Activated CD8-positive, alpha-beta memory T cell treated with anti-CD3 and anti-CD28 coated beads, Interleukin-2, amount 10 ng/mL, durations not matched to agents 7 days and 5 days (primary cell): ENCODE results near the gene CYB5R4. TPM values are rescaled to one million over a fixed set of nuclear protein-coding genes. Genes with fewer than 3 reads are reported as not detected.

ENCODE experiments used
- ATAC-seq: fragments of 150-1000 bp; cut with Tn5 transposase; one replicate; pipeline ENCODE4 v1.10.0; 2021; ENCODE audit warnings: moderate library complexity
- CTCF ChIA-PET: fragments of 350-600 bp; sonication (Branson Sonifier 250); formaldehyde crosslinking; loops from one replicate; lab custom pipeline; 2021; ENCODE audit warnings: antibody characterized with exemption; lab: Charles Lee
- DNase-seq: peaks from one replicate; pipeline ENCODE4 v3.0.0-alpha.2; 2020
- H3K27ac Mint-ChIP-seq: one replicate; pipeline ENCODE4 v1.8.0; 2021; ENCODE audit warnings: mild to moderate bottlenecking, mixed read lengths
- H3K27me3 Mint-ChIP-seq: one replicate; pipeline ENCODE4 v1.8.0; 2021; ENCODE audit warnings: mixed read lengths
- H3K36me3 Mint-ChIP-seq: one replicate; pipeline ENCODE4 v1.8.0; 2021; ENCODE audit warnings: mild to moderate bottlenecking, mixed read lengths
- H3K4me1 Mint-ChIP-seq: one replicate; pipeline ENCODE4 v1.8.0; 2021; ENCODE audit warnings: mixed read lengths
- H3K4me3 Mint-ChIP-seq: one replicate; pipeline ENCODE4 v1.8.0; 2021; ENCODE audit warnings: mild to moderate bottlenecking, moderate library complexity, mixed read lengths
- H3K9me3 Mint-ChIP-seq: one replicate; pipeline ENCODE4 v1.8.0; 2022; ENCODE audit warnings: low read depth, mixed read lengths
- total RNA-seq, 2 experiments: library from RNA; stranded (reverse); gene quantifications; one replicate each; pipeline ENCODE4 v1.2.3, GENCODE V29; 2021

The CYB5R4 gene
- total RNA-seq, 2 experiments from 2014 or later = 31.0 to 35.4 TPM

DNA sequence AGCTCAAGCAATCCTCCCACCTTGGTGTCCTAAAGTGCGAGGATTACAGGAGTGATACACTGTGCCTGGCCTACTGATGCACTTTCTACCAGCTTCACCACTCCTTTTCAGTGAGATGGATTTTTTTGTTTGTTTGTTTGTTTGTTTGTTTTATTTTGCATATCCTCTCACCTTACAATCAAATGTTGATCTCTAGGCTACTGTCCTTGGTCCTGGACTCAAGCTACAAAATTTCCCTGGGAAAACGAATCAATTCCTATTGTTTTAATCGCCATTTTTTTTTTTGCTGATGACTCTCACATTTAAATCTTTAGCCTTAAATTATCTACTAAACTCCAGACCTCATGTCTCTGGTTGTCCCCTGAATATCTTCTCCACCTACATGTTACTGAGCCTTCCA, 9.9 kb upstream of the CYB5R4 start:
- no peaks in the 10 kb centered on the region for H3K9me3 Mint-ChIP-seq
- H3K27me3 Mint-ChIP-seq = peaks cover 63% of the 10 kb centered on the region
- DNase-seq = no peak

DNA sequence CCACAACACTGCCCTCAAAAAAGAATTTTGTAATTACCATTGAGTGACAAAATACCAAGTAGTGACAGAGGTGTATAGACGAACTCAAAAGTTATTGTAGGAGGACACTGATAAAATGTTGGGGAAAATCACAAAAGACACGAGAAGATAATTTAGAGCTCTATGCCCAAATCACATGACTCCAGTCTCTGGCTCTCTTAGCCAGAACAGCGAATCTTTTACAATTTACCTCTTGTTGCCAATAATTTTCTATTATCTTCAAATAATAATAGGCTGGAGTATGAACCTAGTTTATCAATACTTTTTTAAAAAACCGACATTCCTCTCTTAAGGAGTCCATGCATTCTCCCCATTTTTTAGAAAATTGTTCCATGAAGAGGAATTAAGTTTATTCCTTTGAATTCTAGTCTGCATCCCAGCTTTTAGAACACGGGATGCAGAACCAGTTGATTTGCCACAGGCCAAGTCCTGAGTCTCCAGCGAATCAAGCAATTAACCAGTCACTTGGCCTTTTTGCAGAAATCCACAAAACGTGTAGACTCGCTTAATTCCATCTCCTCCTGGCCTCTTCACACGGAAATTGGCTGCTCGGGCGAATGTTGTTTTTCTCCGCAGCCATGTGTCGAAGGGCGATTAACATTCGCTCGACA, 6.8 kb upstream of the CYB5R4 start:
- Mint-ChIP-seq H3K9me3 (no peaks in the 10 kb centered on the region), H3K27ac (no peak overlapping the region), H3K36me3 (peaks cover 2% of the 10 kb centered on the region), H3K27me3 (peaks cover 72% of the 10 kb centered on the region), H3K4me3 (peak overlapping the region; percentile 15), H3K4me1 (peaks cover 16% of the 10 kb centered on the region)
- ATAC-seq = no peak
- CTCF ChIA-PET = no interaction called here
- no peak for DNase-seq

More for the DNA sequence above, 9.9 kb upstream of the CYB5R4 start:
- H3K27ac Mint-ChIP-seq = no peak overlapping the region
- no peak overlapping the region for H3K4me3 Mint-ChIP-seq
- CTCF ChIA-PET = no interaction called here
- peaks cover 16% of the 10 kb centered on the region for H3K4me1 Mint-ChIP-seq
- ATAC-seq = no peak
- peaks cover 2% of the 10 kb centered on the region for H3K36me3 Mint-ChIP-seq

DNA sequence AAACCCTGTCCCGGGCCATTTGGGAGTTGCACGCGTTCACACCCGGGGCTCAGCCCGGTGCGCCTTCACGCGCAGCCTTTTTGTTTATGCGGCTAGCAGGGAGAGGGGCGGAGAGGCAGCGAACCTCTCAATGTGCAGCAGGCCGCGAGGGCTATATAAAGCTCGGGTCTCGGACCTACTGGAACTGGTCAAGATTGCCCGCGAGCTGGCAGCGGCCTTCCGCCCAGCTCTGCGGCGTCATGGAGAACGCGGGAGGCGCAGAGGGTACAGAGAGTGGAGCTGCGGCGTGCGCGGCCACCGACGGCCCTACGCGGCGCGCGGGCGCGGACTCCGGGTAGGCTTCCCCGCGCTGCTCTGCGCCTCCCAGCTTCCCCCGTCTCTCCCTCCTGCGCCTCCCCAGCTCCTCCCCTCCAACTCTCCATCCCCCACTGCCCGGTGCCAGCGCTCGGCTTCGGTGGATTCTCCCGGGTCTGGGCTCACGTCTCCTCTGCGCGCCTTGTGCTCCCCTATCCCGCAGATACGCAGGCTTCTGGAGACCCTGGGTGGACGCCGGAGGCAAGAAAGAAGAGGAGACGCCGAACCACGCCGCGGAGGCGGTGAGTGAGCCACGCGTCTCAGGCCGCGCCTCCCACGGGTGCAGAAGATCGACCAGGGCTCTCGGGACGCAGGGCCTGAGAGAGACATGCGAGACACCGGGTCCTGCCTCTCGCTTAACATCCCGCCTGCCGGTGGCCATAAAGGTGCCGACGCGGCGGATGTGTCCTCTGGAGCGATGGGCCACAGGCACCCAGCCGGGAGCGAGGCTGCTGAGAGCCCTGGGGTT, 6.1 kb upstream of the CYB5R4 start, which contains the start of gene RIPPLY2:
Gene RIPPLY2 (plus strand): TSS at position 183 of the 823 bp plus-strand sequence. CDS start 57 bp downstream, at position 240.
- Mint-ChIP-seq H3K27ac (no peak within 1 kb of the TSS), H3K4me1 (peaks cover 16% of the 10 kb centered on the region), H3K27me3 (peaks cover 71% of the 10 kb centered on the region), H3K4me3 (peak within 1 kb of the TSS; percentile 38), H3K9me3 (no peaks in the 10 kb centered on the region), H3K36me3 (peaks cover 2% of the 10 kb centered on the region)
- ATAC-seq = peak; percentile 49
- CTCF ChIA-PET = no interaction called here
- DNase-seq = no peak

DNA sequence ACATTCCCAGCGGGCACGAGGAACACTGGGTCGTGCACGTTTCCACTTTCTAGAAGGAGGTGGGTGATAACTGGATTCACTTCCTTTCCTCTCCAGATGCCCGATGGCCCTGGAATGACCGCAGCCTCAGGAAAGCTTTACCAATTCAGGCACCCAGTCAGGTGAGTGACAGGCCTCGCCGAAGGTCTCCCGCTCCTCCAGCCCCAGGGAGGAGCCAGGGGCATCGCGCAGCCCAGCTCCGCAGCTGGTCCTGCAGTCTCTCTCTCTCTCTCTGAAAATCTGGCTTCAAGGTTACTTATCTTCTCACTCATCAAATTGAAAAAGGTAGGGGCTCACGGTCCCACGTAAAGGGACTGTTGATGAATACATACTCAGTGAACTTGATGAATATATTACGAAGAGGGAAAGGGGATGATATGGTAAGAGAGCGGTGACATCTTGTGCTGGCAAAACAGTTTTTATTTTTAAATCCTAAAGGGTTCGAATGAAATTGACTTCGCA, 5.4 kb upstream of the CYB5R4 start:
- Mint-ChIP-seq H3K4me1 (peaks cover 20% of the 10 kb centered on the region), H3K4me3 (peak overlapping the region; percentile 9), H3K9me3 (no peaks in the 10 kb centered on the region), H3K36me3 (peaks cover 2% of the 10 kb centered on the region), H3K27me3 (peaks cover 65% of the 10 kb centered on the region), H3K27ac (no peak overlapping the region)
- CTCF ChIA-PET = no interaction called here
- ATAC-seq (no peak), DNase-seq (no peak)

DNA sequence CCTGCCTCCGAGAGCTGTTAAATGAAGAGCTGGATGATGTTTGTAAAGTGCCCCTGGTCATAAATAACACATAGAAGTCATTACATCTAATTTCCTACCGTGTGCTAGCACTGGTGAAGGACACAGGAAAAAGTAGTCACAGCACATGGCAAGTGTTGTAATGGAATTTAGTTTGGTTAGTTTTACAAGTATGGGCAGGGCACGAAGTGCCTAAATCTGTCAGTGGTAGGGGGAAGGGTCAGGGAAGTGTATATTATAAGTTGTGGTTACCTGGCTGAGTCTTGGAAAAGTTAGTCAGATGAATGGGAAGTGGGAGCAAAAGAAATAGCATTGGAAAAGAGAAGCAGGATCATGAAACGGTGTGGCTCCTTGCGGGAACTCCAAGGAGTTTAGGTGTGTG, 4.7 kb upstream of the CYB5R4 start:
- Mint-ChIP-seq H3K4me3 (no peak overlapping the region), H3K36me3 (peaks cover 2% of the 10 kb centered on the region), H3K4me1 (peaks cover 23% of the 10 kb centered on the region), H3K9me3 (no peaks in the 10 kb centered on the region), H3K27ac (no peak overlapping the region), H3K27me3 (peaks cover 63% of the 10 kb centered on the region)
- CTCF ChIA-PET = no interaction called here
- DNase-seq (no peak), ATAC-seq (no peak)

DNA sequence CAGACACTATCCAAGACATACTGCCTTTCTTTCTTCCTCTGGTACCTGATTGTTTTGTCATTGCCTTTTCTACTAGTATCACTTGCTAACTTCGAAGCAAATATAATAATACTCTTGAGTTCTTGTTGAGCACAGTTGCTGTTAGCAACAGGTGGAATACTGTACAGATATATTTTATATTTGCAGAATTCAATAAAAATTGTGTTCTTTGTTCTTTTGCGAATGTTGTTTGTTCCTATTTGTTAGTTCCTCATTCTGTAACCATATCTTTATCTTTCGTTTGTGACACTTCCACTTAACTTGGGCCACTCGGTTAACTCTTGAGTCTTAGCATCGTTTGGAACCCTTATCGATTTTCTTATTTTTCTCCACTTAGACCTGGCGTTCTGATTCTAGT, 868 bp downstream of the CYB5R4 start:
- Mint-ChIP-seq H3K9me3 (no peaks in the 10 kb centered on the region), H3K27ac (peak overlapping the region; percentile 90), H3K4me3 (peak overlapping the region; percentile 100), H3K27me3 (peaks cover 12% of the 10 kb centered on the region), H3K4me1 (peaks cover 26% of the 10 kb centered on the region), H3K36me3 (peaks cover 16% of the 10 kb centered on the region)
- DNase-seq = no peak
- CTCF ChIA-PET = interaction anchor here (0.6 to 1.9 kb wide), 7 partner anchors 8 to 795 kb away, joined by 3 to 5 read pairs (median 4); partner anchors contain the start of genes CEP162 and UBE3D
- ATAC-seq = no peak

DNA sequence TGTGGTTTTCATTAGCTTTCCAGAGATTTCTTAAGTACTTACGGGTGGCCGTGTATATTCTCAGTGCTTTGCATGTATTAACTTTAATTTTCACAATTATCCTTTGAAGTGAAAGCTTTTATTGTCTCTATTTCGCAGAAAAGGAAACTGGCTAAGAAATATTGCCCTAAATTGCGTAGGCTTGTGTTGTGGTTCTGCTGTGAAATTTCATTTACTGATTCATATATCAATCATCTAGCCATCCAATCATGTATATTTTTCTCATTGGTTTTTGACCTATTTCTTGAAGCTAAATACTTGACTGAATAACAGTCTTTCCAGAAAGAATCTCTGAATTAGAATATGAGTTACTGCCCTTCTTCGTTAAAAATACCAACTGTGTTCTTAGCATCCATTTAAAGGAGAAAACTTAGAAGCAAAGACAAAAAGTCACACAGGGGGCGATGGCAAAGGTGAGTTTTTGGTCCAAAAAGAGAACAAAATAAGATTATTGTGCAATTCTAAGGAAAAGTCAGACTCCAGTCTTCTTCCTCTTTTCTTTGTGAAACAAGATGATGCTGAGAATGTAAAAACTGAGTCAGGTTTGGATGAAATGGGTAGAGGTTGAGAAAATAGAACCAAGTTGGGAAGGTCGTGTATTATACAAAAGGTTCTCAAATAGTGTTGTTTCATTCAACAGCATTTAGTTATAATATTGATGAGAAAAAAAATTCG, 1.4 kb downstream of the CYB5R4 start:
- Mint-ChIP-seq H3K27ac (peak overlapping the region; percentile 90), H3K9me3 (no peaks in the 10 kb centered on the region), H3K4me1 (peaks cover 26% of the 10 kb centered on the region), H3K27me3 (peaks cover 8% of the 10 kb centered on the region), H3K36me3 (peaks cover 22% of the 10 kb centered on the region), H3K4me3 (peak overlapping the region; percentile 100)
- CTCF ChIA-PET = interaction anchor here (1.4 to 1.9 kb wide), 3 partner anchors 7 to 367 kb away, joined by 3 to 5 read pairs (median 4); partner anchors contain the start of gene CEP162
- no peak for DNase-seq
- ATAC-seq = no peak

DNA sequence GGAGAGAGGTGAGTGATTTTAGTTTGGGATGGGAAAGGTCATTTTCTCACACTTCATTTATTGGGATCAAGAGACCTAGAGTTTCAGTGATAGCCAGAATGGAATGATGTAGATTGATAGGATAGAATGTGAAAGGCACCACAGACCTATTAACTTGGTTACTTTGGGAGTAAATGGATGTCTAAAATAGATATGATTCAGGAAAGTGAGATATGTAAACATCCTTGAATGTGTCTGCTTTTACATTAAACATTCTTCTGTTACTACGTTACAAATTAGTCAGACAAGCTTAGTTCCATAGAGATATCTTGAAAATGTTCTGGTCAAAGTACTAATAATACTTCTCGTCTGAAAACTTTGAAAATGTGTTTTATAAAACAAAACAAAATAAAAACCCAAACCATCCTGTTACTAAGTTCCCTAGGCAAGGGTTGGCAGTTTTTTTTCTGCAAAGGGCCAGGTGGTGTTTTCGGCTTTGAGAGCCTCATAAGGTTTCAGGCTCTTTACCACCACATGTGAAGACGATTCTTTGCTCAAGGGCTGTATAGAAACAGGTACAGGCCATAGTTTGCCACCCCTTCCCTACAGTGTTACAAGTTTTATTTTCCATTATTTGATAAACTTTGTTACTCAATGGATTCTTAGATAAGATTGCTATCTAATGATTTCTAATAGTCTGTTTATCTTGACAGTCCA, 3.4 kb downstream of the CYB5R4 start:
- CTCF ChIA-PET = no interaction called here
- DNase-seq (no peak), ATAC-seq (no peak)
- H3K9me3 Mint-ChIP-seq = peaks cover 10% of the 10 kb centered on the region
- no peak overlapping the region for H3K4me3 Mint-ChIP-seq
- peaks cover 2% of the 10 kb centered on the region for H3K27me3 Mint-ChIP-seq
- peaks cover 26% of the 10 kb centered on the region for H3K4me1 Mint-ChIP-seq
- H3K27ac Mint-ChIP-seq = no peak overlapping the region
- peaks cover 40% of the 10 kb centered on the region for H3K36me3 Mint-ChIP-seq

DNA sequence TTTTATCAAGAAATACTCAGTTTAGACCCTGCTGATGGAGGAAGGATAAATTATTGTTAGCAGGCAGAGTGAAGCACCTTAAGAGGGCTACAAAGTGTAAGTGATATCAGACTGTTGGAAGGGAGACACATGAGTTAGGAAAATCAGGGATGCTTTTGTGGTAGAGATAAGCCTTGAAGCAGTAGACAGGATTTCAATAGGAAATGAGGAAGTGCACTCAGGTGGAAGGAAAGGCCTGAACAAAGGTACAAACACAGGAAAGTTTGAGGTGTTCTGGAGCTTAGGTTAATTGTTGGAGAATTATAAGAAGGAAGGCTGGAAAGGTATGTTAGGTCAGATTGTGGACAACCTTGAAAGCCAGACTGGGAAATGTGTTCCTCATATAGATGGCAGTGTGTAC, 7.6 kb downstream of the CYB5R4 start:
- DNase-seq = no peak
- H3K36me3 Mint-ChIP-seq = peaks cover 61% of the 10 kb centered on the region
- no peak overlapping the region for H3K27ac Mint-ChIP-seq
- no peak overlapping the region for H3K4me3 Mint-ChIP-seq
- no peak for ATAC-seq
- CTCF ChIA-PET = no interaction called here
- peaks cover 10% of the 10 kb centered on the region for H3K9me3 Mint-ChIP-seq
- H3K4me1 Mint-ChIP-seq = peaks cover 6% of the 10 kb centered on the region
- H3K27me3 Mint-ChIP-seq = no peaks in the 10 kb centered on the region

DNA sequence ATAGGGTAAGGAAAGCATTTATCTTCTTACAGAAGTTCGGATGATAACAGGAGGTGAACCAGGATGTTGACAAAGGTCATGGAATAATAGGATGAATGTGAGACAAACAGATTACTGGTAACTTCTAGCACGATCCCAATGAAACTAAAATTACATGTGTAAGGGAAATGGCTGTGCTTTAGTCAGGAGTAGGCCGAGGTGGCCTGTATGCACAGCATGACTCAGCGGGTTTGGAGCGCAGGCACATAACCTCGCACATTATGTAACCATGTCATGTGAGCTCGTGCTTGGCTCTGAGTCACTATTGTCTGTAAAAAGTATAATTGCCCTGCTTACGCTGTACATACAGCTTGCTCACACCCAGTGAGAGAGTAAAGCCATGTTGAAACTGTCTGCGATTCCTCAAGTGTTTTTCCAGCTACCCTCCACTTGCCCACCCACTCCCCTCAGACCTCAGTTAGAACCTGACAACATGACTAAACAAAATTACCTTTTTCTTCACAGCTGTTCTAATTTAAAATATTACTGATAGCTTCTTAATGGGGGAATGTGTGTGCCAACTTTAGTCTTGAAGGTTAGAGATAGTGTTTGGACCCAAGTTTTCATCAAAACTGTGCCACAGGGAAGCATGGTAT, 8.2 kb downstream of the CYB5R4 start:
- Mint-ChIP-seq H3K27ac (no peak overlapping the region), H3K4me1 (peaks cover 2% of the 10 kb centered on the region), H3K9me3 (peaks cover 10% of the 10 kb centered on the region), H3K36me3 (peaks cover 57% of the 10 kb centered on the region), H3K4me3 (no peak overlapping the region), H3K27me3 (no peaks in the 10 kb centered on the region)
- no peak for ATAC-seq
- DNase-seq = no peak
- CTCF ChIA-PET = interaction anchor here (1.5 kb wide), 1 partner anchor 8 kb away, joined by 4 read pairs; the partner anchor contains the start of gene CYB5R4

DNA sequence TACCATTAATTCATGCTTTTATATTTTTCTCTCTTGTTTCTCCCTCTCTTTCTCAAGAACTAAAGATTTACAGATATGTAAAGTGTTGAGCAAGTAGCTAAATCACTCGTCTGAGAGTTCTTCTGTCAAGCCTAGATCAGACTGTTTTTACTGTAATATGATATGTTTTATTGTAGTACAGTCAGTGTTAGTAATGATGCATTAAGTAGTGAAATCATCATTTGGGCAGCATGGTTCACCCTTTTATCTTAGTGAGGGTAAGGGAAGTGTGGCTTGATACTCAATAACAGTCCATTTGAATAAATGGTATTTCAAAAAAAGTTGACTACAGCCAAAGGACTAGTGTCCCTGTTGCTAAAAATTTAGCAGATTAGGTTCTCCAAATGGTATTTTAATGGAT, 9.2 kb downstream of the CYB5R4 start:
- ATAC-seq = no peak
- Mint-ChIP-seq H3K27ac (no peak overlapping the region), H3K9me3 (peaks cover 10% of the 10 kb centered on the region), H3K27me3 (no peaks in the 10 kb centered on the region), H3K36me3 (peaks cover 59% of the 10 kb centered on the region), H3K4me1 (peaks cover 5% of the 10 kb centered on the region), H3K4me3 (no peak overlapping the region)
- DNase-seq = no peak
- CTCF ChIA-PET = interaction anchor here (1.5 kb wide), 1 partner anchor 9 kb away, joined by 4 read pairs; the partner anchor contains the start of gene CYB5R4

DNA sequence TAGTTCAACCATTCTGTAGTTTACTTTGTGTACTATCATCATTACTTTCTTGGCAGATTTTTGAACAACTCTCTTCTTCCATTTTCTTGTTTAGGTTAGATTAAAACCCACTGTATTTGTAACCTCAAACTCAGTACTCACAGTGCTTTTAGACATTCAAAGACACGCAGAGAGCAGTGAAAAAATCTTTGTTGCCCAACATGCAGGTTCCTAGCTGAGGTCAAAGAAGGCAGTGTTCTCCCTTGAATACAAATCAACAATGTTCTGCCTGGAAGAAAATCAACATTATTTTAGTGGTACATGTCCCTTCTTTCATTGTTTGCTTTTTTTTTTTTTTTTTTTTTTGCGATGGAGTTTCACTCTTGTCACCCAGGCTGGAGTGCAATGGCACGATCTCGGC, 11.2 kb downstream of the CYB5R4 start:
- no peak overlapping the region for H3K27ac Mint-ChIP-seq

More for the DNA sequence above, 11.2 kb downstream of the CYB5R4 start:
- Mint-ChIP-seq H3K36me3 (peaks cover 48% of the 10 kb centered on the region), H3K4me1 (peaks cover 10% of the 10 kb centered on the region), H3K27me3 (no peaks in the 10 kb centered on the region), H3K9me3 (peaks cover 10% of the 10 kb centered on the region), H3K4me3 (no peak overlapping the region)
- ATAC-seq = no peak
- DNase-seq = no peak
- CTCF ChIA-PET = no interaction called here
